MM.1S (cell line): ENCODE data around the gene PSEN1.

Experiments
- DNase-seq: peaks from one replicate; pipeline ENCODE4 v3.0.0-alpha.2; 2015
- H2AFZ ChIP-seq: fragments of 300-600 bp; sonication (generic); 2 replicates; pipeline ENCODE4 v1.6.0; 2016; ENCODE audit warnings: antibody characterized with exemption, low read length
- H3F3A ChIP-seq: fragments of 300-600 bp; sonication (generic); 2 replicates; pipeline ENCODE4 v1.6.1; 2016; ENCODE audit warnings: mild to moderate bottlenecking, antibody characterized with exemption, low read length, moderate library complexity, mixed read lengths; ENCODE audit not compliant: insufficient read depth
- H3K27ac ChIP-seq: fragments of 300-600 bp; sonication (generic); 2 replicates; pipeline ENCODE4 v1.5.1; 2016; ENCODE audit warnings: mild to moderate bottlenecking, low read length
- H3K27me3 ChIP-seq: fragments of 300-600 bp; sonication (generic); replicated peaks from 2 replicates; pipeline ENCODE4 v1.6.0; 2016; ENCODE audit warnings: low read length; ENCODE audit not compliant: insufficient read depth
- H3K36me3 ChIP-seq: fragments of 300-600 bp; sonication (generic); replicated peaks from 2 replicates; pipeline ENCODE4 v1.6.1; 2016; ENCODE audit warnings: mild to moderate bottlenecking, low read length, mixed read lengths; ENCODE audit not compliant: insufficient read depth
- H3K4me1 ChIP-seq: fragments of 300-600 bp; sonication (generic); 2 replicates; pipeline ENCODE4 v1.6.1; 2016; ENCODE audit warnings: low read length, mixed read lengths
- H3K4me2 ChIP-seq: fragments of 300-600 bp; sonication (generic); 2 replicates; pipeline ENCODE4 v1.6.0; 2016; ENCODE audit warnings: low read depth, low read length
- H3K4me3 ChIP-seq: fragments of 300-600 bp; sonication (generic); 2 replicates; pipeline ENCODE4 v1.5.1; 2016; ENCODE audit warnings: low read length, mixed read lengths
- H3K79me2 ChIP-seq: fragments of 300-600 bp; sonication (generic); 2 replicates; pipeline ENCODE4 v1.6.1; 2016; ENCODE audit warnings: mixed run types, low read length, mixed read lengths
- H3K9ac ChIP-seq: fragments of 300-600 bp; sonication (generic); 2 replicates; pipeline ENCODE4 v1.6.1; 2016; ENCODE audit warnings: low read length, mixed read lengths
- H3K9me2 ChIP-seq: fragments of 300-600 bp; sonication (generic); replicated peaks from 2 replicates; pipeline ENCODE4 v1.6.1; 2016; ENCODE audit warnings: mild to moderate bottlenecking, low read length, mixed read lengths; ENCODE audit not compliant: insufficient read depth
- H3K9me3 ChIP-seq: fragments of 300-600 bp; sonication (generic); replicated peaks from 2 replicates; pipeline ENCODE4 v1.6.1; 2016; ENCODE audit warnings: mild to moderate bottlenecking, low read length, mixed read lengths; ENCODE audit not compliant: insufficient read depth
- H4K20me1 ChIP-seq: fragments of 300-600 bp; sonication (generic); 2 replicates; pipeline ENCODE4 v1.6.1; 2016; ENCODE audit warnings: mild to moderate bottlenecking, low read length, moderate library complexity, mixed read lengths; ENCODE audit not compliant: insufficient read depth
- EZH2 ChIP-seq: fragments of 300-600 bp; sonication (generic); optimal IDR thresholded peaks from 2 replicates; pipeline ENCODE3; 2017; ENCODE audit warnings: low read depth, mild to moderate bottlenecking, antibody characterized with exemption, low read length, mixed read lengths
- EZH2phosphoT487 ChIP-seq: fragments of 300-600 bp; sonication (generic); IDR thresholded peaks from 2 replicates; pipeline ENCODE4 v1.6.1; 2018; ENCODE audit warnings: antibody characterized with exemption, low read length
- TF ChIP-seq, protein P1 (sequence below): fragments of 300-600 bp; sonication (generic); IDR thresholded peaks from 2 replicates; pipeline ENCODE4 v1.5.1; 2016; ENCODE audit warnings: antibody characterized with exemption, low read length, mixed read lengths

Gene PSEN1

DNA sequence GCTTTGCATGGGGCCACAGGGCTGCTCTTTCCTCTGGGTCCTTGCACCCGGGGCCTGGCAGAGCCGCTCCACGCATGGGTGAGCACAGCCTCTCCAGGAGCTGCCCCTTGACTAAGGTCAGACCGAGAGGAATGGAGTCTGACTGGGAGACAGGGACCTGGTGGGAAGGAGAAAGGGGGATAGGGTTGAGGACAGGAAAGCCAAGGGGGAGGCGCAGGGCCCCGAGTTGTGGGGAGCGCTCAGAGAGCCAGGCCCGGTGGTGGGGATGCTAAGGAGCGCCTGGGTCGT is 117.0 kb downstream of the PSEN1 start:
- H3K4me2 ChIP-seq, result no peak overlapping the region
- no peaks in the 10 kb centered on the region for H3K36me3 ChIP-seq
- TF ChIP-seq, protein P1, sequence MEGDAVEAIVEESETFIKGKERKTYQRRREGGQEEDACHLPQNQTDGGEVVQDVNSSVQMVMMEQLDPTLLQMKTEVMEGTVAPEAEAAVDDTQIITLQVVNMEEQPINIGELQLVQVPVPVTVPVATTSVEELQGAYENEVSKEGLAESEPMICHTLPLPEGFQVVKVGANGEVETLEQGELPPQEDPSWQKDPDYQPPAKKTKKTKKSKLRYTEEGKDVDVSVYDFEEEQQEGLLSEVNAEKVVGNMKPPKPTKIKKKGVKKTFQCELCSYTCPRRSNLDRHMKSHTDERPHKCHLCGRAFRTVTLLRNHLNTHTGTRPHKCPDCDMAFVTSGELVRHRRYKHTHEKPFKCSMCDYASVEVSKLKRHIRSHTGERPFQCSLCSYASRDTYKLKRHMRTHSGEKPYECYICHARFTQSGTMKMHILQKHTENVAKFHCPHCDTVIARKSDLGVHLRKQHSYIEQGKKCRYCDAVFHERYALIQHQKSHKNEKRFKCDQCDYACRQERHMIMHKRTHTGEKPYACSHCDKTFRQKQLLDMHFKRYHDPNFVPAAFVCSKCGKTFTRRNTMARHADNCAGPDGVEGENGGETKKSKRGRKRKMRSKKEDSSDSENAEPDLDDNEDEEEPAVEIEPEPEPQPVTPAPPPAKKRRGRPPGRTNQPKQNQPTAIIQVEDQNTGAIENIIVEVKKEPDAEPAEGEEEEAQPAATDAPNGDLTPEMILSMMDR, result no peak
- TF ChIP-seq EZH2, result no peak
- no peaks in the 10 kb centered on the region for H3K79me2 ChIP-seq
- no peaks in the 10 kb centered on the region for H3K4me1 ChIP-seq
- DNase-seq, result no peak
- H3K9me3 ChIP-seq, result no peaks in the 10 kb centered on the region
- H3K4me3 ChIP-seq, result no peak overlapping the region
- no peaks in the 10 kb centered on the region for H3F3A ChIP-seq
- H2AFZ ChIP-seq, result no peak overlapping the region
- H3K27ac ChIP-seq, result no peak overlapping the region
- H3K9ac ChIP-seq, result no peak overlapping the region
- H3K27me3 ChIP-seq, result no peaks in the 10 kb centered on the region
- no peaks in the 10 kb centered on the region for H4K20me1 ChIP-seq
- no peaks in the 10 kb centered on the region for H3K9me2 ChIP-seq

DNA sequence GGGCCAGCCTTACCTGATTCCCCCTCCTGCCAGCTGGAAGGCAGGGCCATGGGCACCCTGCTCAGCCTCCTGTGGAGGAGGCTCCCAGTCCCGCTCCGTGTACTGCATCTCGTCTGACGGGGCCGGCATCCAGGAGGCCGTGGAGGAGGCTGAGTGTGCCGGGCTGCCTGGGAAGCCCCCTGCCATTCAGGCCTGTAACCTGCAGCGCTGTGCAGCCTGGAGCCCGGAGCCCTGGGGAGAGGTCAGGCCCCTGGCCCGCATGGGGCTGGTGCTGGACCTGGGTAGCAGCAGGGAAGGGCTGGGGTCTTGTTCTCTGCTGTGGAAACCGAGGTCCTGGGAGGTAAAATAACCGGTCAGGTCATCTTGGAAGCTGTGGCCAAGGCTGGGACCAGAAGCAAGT is 117.4 kb downstream of the PSEN1 start:
- no peaks in the 10 kb centered on the region for H3K36me3 ChIP-seq
- H3K27ac ChIP-seq, result no peak overlapping the region
- H4K20me1 ChIP-seq, result no peaks in the 10 kb centered on the region
- no peak overlapping the region for H3K4me2 ChIP-seq
- no peak overlapping the region for H3K4me3 ChIP-seq
- no peaks in the 10 kb centered on the region for H3K79me2 ChIP-seq
- TF ChIP-seq, protein P1, result no peak
- TF ChIP-seq EZH2 (no peak), EZH2phosphoT487 (no peak)
- H3K27me3 ChIP-seq, result no peaks in the 10 kb centered on the region
- H3K4me1 ChIP-seq, result no peaks in the 10 kb centered on the region
- H2AFZ ChIP-seq, result no peak overlapping the region
- H3K9me3 ChIP-seq, result no peaks in the 10 kb centered on the region
- H3K9ac ChIP-seq, result no peak overlapping the region
- H3F3A ChIP-seq, result no peaks in the 10 kb centered on the region
- no peaks in the 10 kb centered on the region for H3K9me2 ChIP-seq
- no peak for DNase-seq

DNA sequence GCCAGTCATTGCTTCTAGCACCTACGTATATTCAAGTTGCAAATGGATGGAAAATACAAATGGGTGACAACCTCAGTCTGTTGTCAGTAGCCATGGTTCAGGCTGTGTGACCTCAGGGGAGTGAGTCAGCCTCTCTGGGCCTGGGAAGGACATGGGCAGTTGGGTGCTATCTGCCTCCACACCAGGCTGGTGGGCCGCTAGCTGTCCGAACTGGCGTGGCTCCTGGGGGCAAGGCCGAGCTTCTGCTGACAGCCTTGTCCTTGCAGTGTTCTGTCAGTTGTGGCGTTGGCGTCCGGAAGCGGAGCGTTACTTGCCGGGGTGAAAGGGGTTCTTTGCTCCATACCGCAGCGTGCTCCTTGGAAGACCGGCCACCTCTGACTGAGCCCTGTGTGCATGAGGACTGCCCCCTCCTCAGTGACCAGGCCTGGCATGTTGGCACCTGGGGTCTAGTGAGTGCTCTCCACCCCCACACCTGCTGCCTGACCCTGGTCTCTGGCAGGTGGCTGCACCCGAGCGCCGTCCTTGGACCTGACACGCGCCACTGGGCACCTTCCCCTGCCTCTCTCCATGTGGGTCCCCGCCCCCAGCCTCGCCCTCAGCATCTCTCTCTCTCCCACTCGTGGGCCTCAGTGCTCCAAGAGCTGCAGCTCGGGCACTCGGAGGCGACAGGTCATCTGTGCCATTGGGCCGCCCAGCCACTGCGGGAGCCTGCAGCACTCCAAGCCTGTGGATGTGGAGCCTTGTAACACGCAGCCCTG is 118.1 kb downstream of the PSEN1 start:
- H3K79me2 ChIP-seq, result no peaks in the 10 kb centered on the region
- no peak overlapping the region for H3K4me2 ChIP-seq
- H3K9ac ChIP-seq, result no peak overlapping the region
- no peaks in the 10 kb centered on the region for H3K9me3 ChIP-seq
- H3K4me3 ChIP-seq, result no peak overlapping the region
- H3K27ac ChIP-seq, result no peak overlapping the region
- H3F3A ChIP-seq, result no peaks in the 10 kb centered on the region
- no peaks in the 10 kb centered on the region for H4K20me1 ChIP-seq
- no peak for TF ChIP-seq EZH2
- DNase-seq, result no peak
- H3K9me2 ChIP-seq, result no peaks in the 10 kb centered on the region
- no peaks in the 10 kb centered on the region for H3K36me3 ChIP-seq
- H3K27me3 ChIP-seq, result no peaks in the 10 kb centered on the region
- no peak overlapping the region for H2AFZ ChIP-seq
- no peaks in the 10 kb centered on the region for H3K4me1 ChIP-seq

DNA sequence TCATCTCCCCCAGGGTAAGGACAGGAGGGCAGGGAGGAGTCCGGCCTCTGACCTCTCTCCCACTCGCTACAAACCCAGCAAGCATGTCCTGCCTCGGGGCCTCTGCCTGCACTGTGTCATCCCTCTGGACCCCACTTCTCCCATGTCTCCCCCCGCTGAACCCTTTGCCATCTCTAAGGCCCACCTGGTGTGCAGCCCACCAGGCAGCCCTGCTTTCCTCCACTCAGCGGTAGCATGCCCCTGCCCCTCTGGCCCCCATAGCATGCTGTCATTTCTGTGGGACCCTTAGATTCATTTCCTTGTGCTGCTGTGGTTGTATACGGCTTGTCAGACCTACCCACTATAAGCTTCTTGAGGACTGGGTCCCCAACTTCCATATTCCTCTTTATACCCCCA is 118.7 kb downstream of the PSEN1 start:
- Histone ChIP-seq H3K9ac (no peak overlapping the region), H3K4me1 (no peaks in the 10 kb centered on the region), H3K9me2 (no peaks in the 10 kb centered on the region), H3K79me2 (no peaks in the 10 kb centered on the region), H2AFZ (no peak overlapping the region), H3K4me2 (no peak overlapping the region), H3K27me3 (no peaks in the 10 kb centered on the region), H3K36me3 (no peaks in the 10 kb centered on the region), H3K9me3 (no peaks in the 10 kb centered on the region), H4K20me1 (no peaks in the 10 kb centered on the region), H3K27ac (no peak overlapping the region), H3K4me3 (no peak overlapping the region), H3F3A (no peaks in the 10 kb centered on the region)
- no peak for DNase-seq
- TF ChIP-seq EZH2 (no peak), EZH2phosphoT487 (no peak)
- TF ChIP-seq, protein P1, result no peak
